Kidney (tissue), 14 donors: ENCODE data around the gene DCAF5. TPM values are rescaled to one million over a fixed set of nuclear protein-coding genes. Genes with fewer than 3 reads are reported as not detected.

Experiments
- DNase-seq, 5 donors: peaks; one replicate each; pipeline ENCODE4 v3.0.0-alpha.2; 2013 to 2020
- FAIRE-seq: peaks from 2 replicates; lab custom pipeline; 2012; peaks lifted over from hg19 to GRCh38; lab: Jason Lieb, UNC
- H3K27ac ChIP-seq, 2 donors: one replicate each; pipeline ENCODE4 v1.7.0; 2013; ENCODE audit warnings: low read depth in 2 of 2, low read length in 2 of 2, inconsistent platforms in 1 of 2
- H3K27me3 ChIP-seq: one replicate; pipeline ENCODE4 v1.7.1; 2013; ENCODE audit warnings: low read length, inconsistent platforms; ENCODE audit not compliant: control insufficient read depth, insufficient read depth
- H3K36me3 ChIP-seq, 3 donors: one replicate each; pipeline versions ENCODE4 v1.7.0 to v1.7.1; 2013; ENCODE audit warnings: low read length in 3 of 3, control low read depth in 1 of 3, inconsistent platforms in 1 of 3; ENCODE audit not compliant: insufficient read depth in 3 of 3, control insufficient read depth in 2 of 3
- H3K4me1 ChIP-seq, 3 donors: one replicate each; pipeline versions ENCODE4 v1.7.0 to v1.7.1; 2013; ENCODE audit warnings: low read length in 3 of 3, inconsistent platforms in 1 of 3, low read depth in 1 of 3; ENCODE audit not compliant: control insufficient read depth in 2 of 3, insufficient read depth in 2 of 3
- H3K4me3 ChIP-seq, 3 donors: one replicate each; pipeline versions ENCODE4 v1.7.0 to v1.8.1; 2013; ENCODE audit warnings: low read length in 3 of 3, control low read depth in 1 of 3, inconsistent platforms in 1 of 3
- H3K9ac ChIP-seq, 3 donors: one replicate each; pipeline versions ENCODE4 v1.7.0 to v1.7.1; 2013; ENCODE audit warnings: low read length in 3 of 3, control low read depth in 1 of 3, inconsistent platforms in 1 of 3
- H3K9me3 ChIP-seq, 3 donors: one replicate each; pipeline versions ENCODE4 v1.7.0 to v1.7.1; 2013; ENCODE audit warnings: low read length in 3 of 3, control low read depth in 1 of 3, inconsistent platforms in 1 of 3; ENCODE audit not compliant: control insufficient read depth in 2 of 3, insufficient read depth in 1 of 3
- CTCF ChIP-seq: IDR thresholded peaks from 3 replicates; pipeline ENCODE4 v1.5.1; 2012; ENCODE audit warnings: mild to moderate bottlenecking, moderate library complexity, borderline replicate concordance; ENCODE audit not compliant: insufficient read depth; ENCODE audit errors: extremely low read depth
- intact Hi-C: fragments of 100-400 bp; cut with DNase I; formaldehyde crosslinking; loops from one replicate; pipeline ENCODE4 v1.11.1; 2022
- polyA plus RNA-seq: library from polyadenylated mRNA; stranded (reverse); fragments of 350-450 nt; fragmentation: Illumina TruSeq; extraction: RNeasy Lipid Tissue Mini Kit (QIAGEN cat#74804); gene quantifications from one replicate; pipeline ENCODE4 v1.2.3, GENCODE V29; 2014; ENCODE audit warnings: low read depth, low replicate concordance; ENCODE audit not compliant: insufficient read depth
- total RNA-seq: library from RNA; stranded (reverse); fragmentation: NEBNext Ultra II Directional; extraction: Animal tissue kit (Norgen Biotek cat#: 25700); gene quantifications from one replicate; pipeline ENCODE4 v1.2.1, GENCODE V29; 2021
- donor health status: control.
- donor health status: control.
- donor health status: control.
- donor health status: control.
- donor health status: control.
- donor health status: DM: yes; HTN: yes; CAD: no.
- donor health status: Normal renal cell carcinoma (clear cell type).

The DCAF5 gene
- total and polyA plus RNA-seq, 2 donors from 2014 or later, result 17.3 to 51.0 TPM

GRCh38 chr14:69054030-69054429, 98.9 kb downstream of the DCAF5 start:
- no peak for DNase-seq
- no peak for FAIRE-seq
- Histone ChIP-seq H3K4me1 (peaks cover 0 to 23% (median 16%) of the 10 kb centered on the region in 3 donors), H3K36me3 (peaks cover 0 to 25% (median 18%) of the 10 kb centered on the region in 3 donors), H3K9ac (no peak overlapping the region), H3K27me3 (no peaks in the 10 kb centered on the region), H3K9me3 (no peaks in the 10 kb centered on the region), H3K27ac (no peak overlapping the region), H3K4me3 (no peak overlapping the region)
- TF ChIP-seq CTCF, result no peak
- intact Hi-C loops, result no loop called here

DNA sequence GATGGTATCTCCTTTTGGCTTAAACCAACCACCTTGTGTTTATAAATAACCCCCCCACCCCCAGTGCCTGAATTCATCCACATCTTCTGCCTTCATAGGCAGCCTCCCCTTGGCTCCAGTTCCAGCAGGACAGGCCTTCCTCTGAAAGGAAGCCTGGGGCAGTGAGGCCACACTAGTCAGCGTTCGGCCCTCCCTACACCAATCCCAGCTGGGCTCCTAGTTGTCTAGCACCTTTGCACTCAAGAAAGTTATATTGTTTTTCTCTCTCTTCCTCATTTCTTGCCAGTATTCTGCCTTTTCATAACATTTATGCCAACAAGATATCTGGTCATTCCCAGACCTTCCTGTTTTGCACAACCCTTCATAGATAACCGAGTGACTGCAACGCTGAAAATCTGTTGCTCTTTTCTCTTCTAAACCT, 100.7 kb downstream of the DCAF5 start:
- H3K9ac ChIP-seq, result peak overlapping the region in 1 of 3 donors; percentile 24
- peaks cover 0 to 22% (median 15%) of the 10 kb centered on the region in 3 donors for H3K36me3 ChIP-seq
- peaks cover 0 to 23% (median 16%) of the 10 kb centered on the region in 3 donors for H3K4me1 ChIP-seq
- H3K9me3 ChIP-seq, result no peaks in the 10 kb centered on the region
- no peak for TF ChIP-seq CTCF
- FAIRE-seq, result no peak
- no peak for DNase-seq
- peak overlapping the region; percentile 40 to 60 for H3K27ac ChIP-seq
- intact Hi-C loops, result no loop called here
- H3K4me3 ChIP-seq, result no peak overlapping the region
- H3K27me3 ChIP-seq, result no peaks in the 10 kb centered on the region

DNA sequence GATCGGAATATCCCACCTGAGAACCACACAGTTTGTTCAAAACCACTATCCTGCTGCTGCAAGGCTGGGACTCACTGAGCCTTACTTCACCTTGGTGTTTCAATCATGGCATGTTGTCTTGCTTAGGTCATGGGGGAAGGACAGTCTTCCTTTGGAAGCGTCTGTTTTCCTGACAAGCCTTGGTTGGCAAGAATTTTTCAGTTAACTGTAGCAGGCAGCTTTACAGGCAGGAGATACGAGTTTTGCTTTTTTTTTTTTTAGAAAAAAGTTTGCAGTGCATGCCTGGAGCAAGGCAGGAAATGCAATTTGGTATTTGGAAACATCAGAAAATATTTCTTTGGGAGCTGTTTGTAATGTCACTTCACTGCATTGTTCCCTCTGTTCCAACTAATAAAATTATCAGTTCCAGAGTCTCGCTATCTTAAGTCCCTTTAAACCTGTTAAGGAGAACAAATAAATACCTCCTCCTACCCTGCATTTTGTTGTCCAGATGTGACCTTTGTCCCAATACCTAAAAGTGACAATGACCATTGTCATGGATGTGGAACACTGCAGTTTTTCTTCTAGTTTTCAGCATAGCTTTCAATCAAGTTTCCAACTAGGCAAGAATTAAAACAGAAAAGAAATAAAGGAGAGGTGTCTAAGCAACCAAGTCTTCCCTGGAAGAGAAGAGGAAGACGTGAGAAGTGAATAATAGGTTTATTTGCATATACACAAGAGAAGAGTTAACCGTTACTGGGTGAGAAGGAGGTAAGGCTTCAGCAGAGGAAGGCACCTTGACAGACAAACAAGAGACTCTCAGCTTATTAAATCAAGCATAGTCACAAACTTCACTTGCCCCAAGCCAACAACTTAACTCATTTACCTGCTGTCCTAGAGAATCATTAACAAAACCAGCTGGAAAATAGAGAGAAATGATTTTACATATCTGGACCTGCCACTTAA, 102.4 kb downstream of the DCAF5 start:
- H3K27ac ChIP-seq, result peak overlapping the region; percentile 59 to 84
- H3K27me3 ChIP-seq, result no peaks in the 10 kb centered on the region
- H3K36me3 ChIP-seq, result peaks cover 0 to 22% (median 15%) of the 10 kb centered on the region in 3 donors
- H3K4me1 ChIP-seq, result peaks cover 0 to 35% (median 25%) of the 10 kb centered on the region in 3 donors
- no peak for FAIRE-seq
- DNase-seq, result no peak
- intact Hi-C loops, result no loop called here
- no peaks in the 10 kb centered on the region for H3K9me3 ChIP-seq
- no peak for TF ChIP-seq CTCF
- no peak overlapping the region for H3K9ac ChIP-seq
- no peak overlapping the region for H3K4me3 ChIP-seq
